Left cardiac atrium (tissue), 4 donors: ENCODE measurements around the gene BATF3. TPM values are rescaled to one million over a fixed set of nuclear protein-coding genes. Genes with fewer than 3 reads are reported as not detected.

Source experiments
- ATAC-seq, 2 donors: fragments of 200-7000 bp; cut with Tn5 transposase; one replicate each; pipeline ENCODE4 v1.9.1; 2020; ENCODE audit warnings: mild to moderate bottlenecking in 2 of 2, moderate library complexity in 2 of 2
- DNase-seq: peaks from one replicate; pipeline ENCODE4 v3.0.0-alpha.2; 2020
- intact Hi-C, 2 donors: fragments of 100-400 bp; cut with DNase I; formaldehyde crosslinking; loops; one replicate each; pipeline versions ENCODE4 v1.14.1 to v1.15.1; 2022 to 2023
- total RNA-seq, 2 donors: library from RNA; stranded (reverse); fragmentation: NEBNext Ultra II Directional; extraction: Animal tissue kit (Norgen Biotek cat#: 25700); gene quantifications; one replicate each; pipeline ENCODE4 v1.2.1, GENCODE V29; 2021
- donor health status: DM: no; HTN: yes; CAD: no.
- donor health status: DM: no; HTN: yes; CAD: no; lungs with severe emphysema.
- donor health status: DM: yes; HTN: yes; CAD: no.
- donor health status: Dilated cardiomyopathy.

BATF3 gene
- total RNA-seq, 2 donors from 2014 or later, result 3.9 to 8.1 TPM

DNA sequence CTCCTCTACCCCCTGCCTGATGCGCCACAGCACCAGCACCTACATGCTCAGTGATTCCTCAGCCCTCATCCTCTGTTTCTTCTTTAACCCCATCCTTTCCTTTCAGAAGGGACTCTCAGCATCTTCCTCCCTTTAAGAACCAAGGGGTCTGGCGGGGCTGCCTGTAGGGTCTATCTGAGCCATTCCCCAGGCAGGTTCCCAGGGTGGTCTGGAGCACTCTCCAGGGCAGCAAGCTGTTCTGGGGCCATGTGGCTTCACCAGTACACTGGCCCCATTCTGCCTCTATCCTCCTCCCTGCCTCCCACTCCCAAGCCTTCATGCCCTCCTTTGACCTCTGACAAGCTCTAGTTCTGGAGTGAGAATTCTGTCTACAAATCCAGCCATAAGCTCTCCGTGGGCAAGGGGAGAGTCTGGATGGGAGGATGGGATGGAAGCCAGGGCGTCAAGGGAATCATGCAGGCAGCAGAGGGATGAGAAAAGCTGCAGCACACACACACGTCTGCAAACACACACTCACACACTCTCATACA lies 10.4 kb downstream of the BATF3 start:
- ATAC-seq, result no peak
- DNase-seq, result no peak
- intact Hi-C loops, result no loop called here

DNA sequence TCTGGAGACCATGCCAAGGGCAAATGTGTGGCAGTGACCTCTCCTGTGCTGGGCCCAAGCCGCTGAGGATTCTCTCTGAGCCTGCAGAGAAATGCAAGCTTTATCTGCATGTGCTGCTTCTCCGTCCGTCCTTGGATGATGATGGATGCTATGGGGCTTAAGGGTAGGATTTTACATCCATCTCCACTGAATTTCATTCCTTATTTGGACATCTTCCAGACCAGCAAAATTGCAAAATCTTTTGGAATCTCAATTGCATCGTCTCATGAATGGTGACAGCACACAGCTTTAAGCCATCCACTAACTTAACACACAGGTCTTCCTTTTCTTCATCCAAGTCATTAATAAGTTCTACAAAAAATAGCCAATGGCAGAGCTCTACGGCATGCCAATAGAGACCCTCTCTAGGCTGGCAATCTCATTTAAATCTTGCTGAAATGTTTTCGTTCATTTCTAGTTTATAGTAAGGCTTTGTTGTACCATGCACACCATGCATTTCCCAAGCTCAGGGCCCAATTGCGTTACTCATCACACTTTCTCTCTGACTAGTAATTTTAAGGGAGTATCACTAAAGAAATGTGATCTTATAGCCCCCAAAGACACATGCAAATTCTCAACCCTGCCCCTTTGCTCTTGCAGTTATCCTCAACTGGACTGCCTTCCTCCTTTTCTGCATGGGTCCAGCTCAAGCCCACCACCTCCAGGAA lies 11.1 kb downstream of the BATF3 start:
- intact Hi-C loops, result no loop called here
- DNase-seq (no peak), ATAC-seq (no peak)

DNA sequence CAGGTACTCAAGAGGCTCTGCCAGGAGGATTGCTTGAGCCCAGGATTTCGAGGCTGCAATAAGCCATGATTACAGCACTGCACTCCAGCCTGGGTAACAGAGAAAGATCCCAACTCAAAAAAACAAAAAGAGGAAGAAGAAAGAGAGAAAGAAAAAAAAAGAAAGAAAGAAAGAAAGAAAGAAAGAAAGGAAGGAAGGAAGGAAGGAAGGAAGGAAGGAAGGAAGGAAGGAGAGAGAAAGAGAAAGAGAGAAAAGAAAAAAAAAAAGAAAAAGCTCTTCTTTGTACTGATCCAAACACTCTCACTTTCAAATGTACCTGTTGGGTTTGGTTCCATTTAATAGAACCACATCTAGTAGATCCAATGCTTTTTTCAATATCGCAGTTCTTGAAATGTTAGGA lies 11.8 kb downstream of the BATF3 start:
- intact Hi-C loops, result no loop called here
- DNase-seq (no peak), ATAC-seq (no peak)

DNA sequence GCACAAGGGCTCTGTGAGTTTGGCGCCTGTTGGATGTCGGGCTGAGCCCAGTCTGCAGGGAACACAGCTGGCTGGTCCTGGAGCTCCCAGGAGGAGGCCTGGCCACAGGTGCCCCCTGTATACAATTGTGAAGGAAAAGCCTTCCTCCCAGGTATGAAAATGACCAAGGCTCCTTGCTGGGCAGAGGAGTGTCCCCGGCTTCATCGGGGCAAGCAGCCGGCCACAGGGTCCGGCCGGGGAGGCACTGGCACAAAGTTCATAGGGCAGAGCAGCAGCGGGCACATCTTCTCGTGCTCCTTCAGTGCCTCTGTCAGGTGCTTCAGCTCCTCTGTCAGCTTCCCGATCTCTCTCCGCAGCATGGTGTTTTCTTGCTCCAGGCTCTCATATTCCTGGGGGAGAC lies 13.0 kb downstream of the BATF3 start:
- ATAC-seq, result no peak
- intact Hi-C loops, result no loop called here
- DNase-seq, result no peak

DNA sequence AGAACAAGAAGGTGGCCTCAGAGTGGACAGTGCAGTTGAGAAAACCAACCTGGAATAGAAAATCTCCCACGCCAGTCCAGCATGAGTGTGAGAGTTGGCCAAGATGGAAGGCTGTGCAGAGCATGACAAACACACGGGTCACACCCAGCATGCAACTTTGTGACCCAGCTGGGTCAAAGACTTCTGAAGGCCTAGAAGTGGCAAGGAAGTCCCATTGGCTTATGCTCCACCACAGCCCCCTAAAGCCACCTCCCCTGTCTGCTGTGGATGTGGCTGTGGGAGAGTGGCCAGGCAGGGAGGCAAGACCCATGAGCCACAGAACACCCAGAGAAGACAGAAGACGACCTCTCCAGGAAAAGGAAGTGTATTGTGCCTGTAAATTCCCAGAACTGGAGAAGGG lies 13.6 kb downstream of the BATF3 start:
- intact Hi-C loops, result no loop called here
- DNase-seq (no peak), ATAC-seq (no peak)

- DNase-seq (no peak), ATAC-seq (peak in 1 of 2 donors; percentile 48)
- intact Hi-C loops, result no loop called here
Measured at GRCh38 chr1:212685429-212685828, 14.2 kb downstream of the BATF3 start.

GRCh38 chr1:212684521-212685090 lies 15.0 kb downstream of the BATF3 start:
- no peak for DNase-seq
- ATAC-seq, result no peak
- intact Hi-C loops, result no loop called here

DNA sequence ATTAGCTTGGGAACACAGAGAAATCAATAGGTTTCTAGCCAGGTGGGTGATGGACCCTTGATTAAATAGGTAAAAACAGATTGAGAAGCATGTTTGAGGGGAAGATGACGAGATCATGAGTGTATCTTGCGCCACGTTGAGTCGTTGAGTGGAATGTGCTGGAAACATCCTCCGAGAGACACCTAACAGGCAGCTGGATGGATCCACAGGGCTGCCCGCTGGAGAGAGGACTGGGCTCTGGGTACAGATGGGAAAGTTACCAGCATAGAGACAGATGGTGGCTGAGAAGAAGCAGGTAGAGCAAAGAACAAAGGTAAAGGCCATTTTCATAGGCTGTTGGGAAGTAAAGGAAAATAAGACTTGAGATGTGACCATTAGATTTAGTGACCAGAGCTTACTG lies 15.6 kb downstream of the BATF3 start:
- no peak for ATAC-seq
- DNase-seq, result no peak
- intact Hi-C loops, result no loop called here

DNA sequence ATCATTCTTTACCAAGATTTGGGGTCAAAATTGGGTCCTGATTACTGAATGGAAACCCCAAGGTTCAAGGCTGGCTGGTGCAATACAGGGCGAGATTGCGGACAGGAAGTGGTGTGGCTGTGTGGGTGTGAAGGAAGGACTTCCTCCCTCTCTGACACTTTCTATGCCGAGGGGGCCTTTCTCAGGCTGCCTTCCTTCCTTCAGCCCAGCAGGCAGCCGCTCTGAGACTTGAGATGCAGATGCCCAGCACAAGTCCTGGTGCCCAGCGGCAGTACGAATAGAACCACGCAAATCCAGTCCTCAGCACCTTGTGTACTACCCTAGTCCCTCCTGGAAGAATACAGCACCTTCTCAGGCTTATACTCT lies 16.3 kb downstream of the BATF3 start:
- ATAC-seq, result peak in 1 of 2 donors; percentile 73
- intact Hi-C loops, result no loop called here

DNA sequence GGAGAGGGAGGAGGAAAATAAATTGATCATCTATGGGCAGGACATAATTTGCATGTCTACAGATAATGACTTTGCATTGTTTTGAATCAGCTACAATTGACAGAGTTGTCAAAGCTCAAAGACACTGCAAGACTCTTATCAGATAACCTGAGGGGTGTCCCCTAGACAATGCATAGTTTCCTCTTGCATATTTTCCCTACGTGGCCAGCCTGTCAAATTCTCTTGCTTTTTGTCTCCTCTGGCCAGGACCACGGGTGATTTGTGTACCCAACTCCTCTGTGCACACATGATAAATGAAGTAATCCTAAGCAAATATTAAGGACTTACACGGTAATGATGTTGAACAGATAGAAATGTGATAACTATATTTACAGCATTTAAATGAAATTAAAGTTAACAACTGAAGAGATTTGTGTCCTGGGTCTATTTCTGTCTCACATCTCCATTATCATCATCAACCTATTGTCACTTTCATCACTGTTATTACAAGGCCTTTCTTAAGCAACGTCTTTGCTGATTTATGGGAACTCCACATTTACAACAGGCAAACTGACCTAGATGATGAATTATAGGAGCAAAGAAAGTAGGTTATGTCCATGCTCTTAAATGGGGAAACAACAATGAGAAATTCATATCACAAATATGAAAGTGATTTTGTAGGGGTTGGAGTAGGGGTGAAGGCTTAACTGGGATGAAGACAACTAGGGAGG lies 18.8 kb downstream of the BATF3 start:
- ATAC-seq, result no peak
- intact Hi-C loops, result no loop called here

More for the DNA sequence above, 16.3 kb downstream of the BATF3 start:
- DNase-seq, result no peak

GRCh38 chr1:212678456-212679410 lies 20.9 kb downstream of the BATF3 start:
- DNase-seq, result no peak
- intact Hi-C loops, result no loop called here
- no peak for ATAC-seq

More for the DNA sequence above, 18.8 kb downstream of the BATF3 start:
- no peak for DNase-seq

DNA sequence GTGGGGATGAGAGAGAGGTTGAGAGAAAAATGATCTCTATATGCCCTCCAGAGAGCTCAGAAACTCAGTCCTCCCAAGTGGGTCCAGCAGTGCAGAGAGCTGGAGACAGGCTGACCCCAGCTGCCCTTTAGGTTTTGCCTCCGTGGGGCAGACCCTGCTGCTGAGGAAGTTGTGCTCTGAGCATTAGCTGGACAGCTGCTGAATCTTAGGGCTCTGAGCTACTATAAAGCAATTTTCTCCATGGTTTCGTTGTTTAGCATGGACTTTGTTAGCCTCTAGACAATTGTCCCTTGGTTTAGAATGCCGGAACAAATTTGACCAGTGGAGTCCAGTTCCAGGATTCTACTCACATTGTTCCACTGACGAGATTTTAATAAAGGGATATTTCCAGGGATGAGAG lies 22.1 kb downstream of the BATF3 start:
- ATAC-seq (no peak), DNase-seq (no peak)
- intact Hi-C loops, result no loop called here

DNA sequence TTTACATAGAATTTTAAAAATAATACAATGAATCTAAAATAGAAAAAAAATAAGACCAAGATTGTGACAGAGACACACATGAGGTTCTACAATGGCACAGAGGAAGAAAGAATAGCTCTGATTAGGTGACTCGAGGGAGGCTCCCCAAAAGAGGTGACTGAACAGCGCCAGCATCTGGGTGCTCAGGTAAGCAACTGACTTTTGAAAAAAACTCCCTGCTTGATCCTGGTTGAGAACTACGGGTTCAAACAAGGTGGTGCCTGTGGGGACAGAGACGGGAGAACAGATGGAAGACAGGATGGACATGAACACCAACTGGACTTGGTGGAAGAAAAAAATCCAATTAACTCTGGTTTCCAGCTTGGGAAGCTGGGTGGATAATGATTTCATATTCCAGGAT lies 22.5 kb downstream of the BATF3 start:
- DNase-seq, result no peak
- intact Hi-C loops, result no loop called here
- ATAC-seq, result no peak

DNA sequence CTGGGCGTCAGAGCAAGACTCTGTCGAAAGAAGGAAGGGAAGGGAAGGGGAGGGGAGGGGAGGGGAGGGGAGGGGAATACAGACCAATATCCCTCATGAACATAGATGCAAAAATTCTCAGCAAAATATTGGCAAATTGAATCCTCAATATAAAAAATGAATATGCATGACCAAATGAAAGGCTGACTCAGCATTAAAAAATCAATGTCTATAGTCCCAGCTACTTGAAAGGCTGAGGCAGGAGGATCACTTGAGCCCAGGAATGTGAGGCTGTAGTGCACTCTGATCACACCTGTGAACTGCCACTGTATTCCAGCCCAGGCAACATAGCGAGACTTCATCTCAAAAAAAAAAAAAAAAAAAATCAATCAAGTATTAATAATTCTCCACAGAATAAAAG lies 24.0 kb downstream of the BATF3 start:
- ATAC-seq (no peak), DNase-seq (no peak)
- intact Hi-C loops, result no loop called here

GRCh38 chr1:212674872-212675271 lies 24.8 kb downstream of the BATF3 start:
- DNase-seq (no peak), ATAC-seq (no peak)
- intact Hi-C loops, result no loop called here

DNA sequence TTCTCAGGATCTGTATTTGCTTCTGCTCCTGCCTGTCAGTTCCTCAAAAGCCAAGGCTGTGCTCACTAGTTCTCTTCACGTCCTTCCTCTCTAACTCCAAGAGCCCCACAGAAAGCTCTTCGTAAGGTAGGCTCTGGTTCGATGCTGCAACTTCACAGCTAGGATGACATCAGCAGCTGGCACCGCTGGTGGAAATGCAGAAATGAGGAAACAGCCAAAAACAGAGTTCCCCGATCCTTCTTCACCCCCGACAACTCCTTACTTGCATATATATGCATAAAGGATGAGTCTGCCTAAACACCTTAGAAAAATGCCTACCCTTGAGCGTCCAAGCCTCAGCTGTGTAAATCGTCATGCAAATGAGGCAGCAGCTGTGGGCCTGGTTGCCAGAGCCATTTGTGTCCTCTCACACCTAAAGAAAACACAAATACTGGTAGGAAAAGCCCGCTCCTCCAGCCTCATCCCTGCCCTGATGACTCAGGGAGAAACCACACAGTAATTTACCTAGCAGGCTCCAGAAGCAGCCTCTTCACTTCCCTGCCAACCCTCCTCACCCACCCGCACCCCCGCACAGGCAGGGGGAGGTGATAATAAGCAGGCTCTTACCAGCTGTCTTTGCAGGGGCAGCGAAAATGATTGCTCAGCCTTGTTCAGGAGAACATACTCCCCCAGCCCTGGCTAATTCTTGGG lies 28.2 kb downstream of the BATF3 start:
- ATAC-seq (peak; percentile 47 to 73), DNase-seq (peak; percentile 46)
- intact Hi-C loops, result no loop called here

- DNase-seq, result no peak
- no peak for ATAC-seq
- intact Hi-C loops, result no loop called here
Measured at GRCh38 chr1:212670882-212671281, 28.8 kb downstream of the BATF3 start.

- intact Hi-C loops, result no loop called here
Measured at GRCh38 chr1:212670301-212670700, 29.3 kb downstream of the BATF3 start.

GRCh38 chr1:212669600-212669999 lies 30.0 kb downstream of the BATF3 start:
- intact Hi-C loops, result loop anchor here in 1 of 2 donors (10.0 kb wide), 1 partner anchor 115 kb away; no protein-coding TSS in a partner anchor
- ATAC-seq, result no peak
- DNase-seq, result no peak

More at GRCh38 chr1:212670301-212670700, 29.3 kb downstream of the BATF3 start:
- no peak for ATAC-seq
- no peak for DNase-seq
